Measurements from ENCODE around the gene ZNF260. TPM values are rescaled to one million over a fixed set of nuclear protein-coding genes. Genes with fewer than 3 reads are reported as not detected.
"Not testable (repeated sequence)": the region's sequence is repeated elsewhere in the genome, so short reads cannot be mapped to it uniquely, and the experiment has no call there.

ZNF260 gene
- total RNA-seq, 3 donors from 2014 or later, result 9.1 to 35.6 (median 22.0) TPM

GRCh38 chr19:36514012-36514612 is 14.0 kb downstream of the ZNF260 start:
- H3K9me3 ChIP-seq, result peaks cover 91 to 100% of the 10 kb centered on the region in 2 donors

GRCh38 chr19:36508325-36508724 is 19.7 kb downstream of the ZNF260 start:
- H3K36me3 ChIP-seq, result no peaks in the 10 kb centered on the region
- H3K4me3 ChIP-seq, result no peak overlapping the region
- TF ChIP-seq CTCF (IDR thresholded peaks at IDR 0.05) (no peak), POLR2A (IDR thresholded peaks at IDR 0.05) (no peak), POLR2AphosphoS5 (IDR thresholded peaks at IDR 0.05) (no peak)
- no peak for DNase-seq (ENCODE audit: low spot score in 2 of 2)
- peaks cover 87 to 96% of the 10 kb centered on the region in 2 donors for H3K9me3 ChIP-seq
- H3K27ac ChIP-seq, result no peak overlapping the region
- no peaks in the 10 kb centered on the region for H3K4me1 ChIP-seq
- H3K27me3 ChIP-seq, result no peaks in the 10 kb centered on the region
- intact Hi-C loops (cut with DNase I; ENCODE audit: low total_unique reads), result no loop called here

More at GRCh38 chr19:36514012-36514612, 14.0 kb downstream of the ZNF260 start:
- no peak overlapping the region for H3K4me3 ChIP-seq
- TF ChIP-seq POLR2A (IDR thresholded peaks at IDR 0.05) (no peak), CTCF (IDR thresholded peaks at IDR 0.05) (no peak), POLR2AphosphoS5 (IDR thresholded peaks at IDR 0.05) (no peak)
- intact Hi-C loops (cut with DNase I; ENCODE audit: low total_unique reads), result no loop called here
- H3K36me3 ChIP-seq, result peaks cover 38% of the 10 kb centered on the region
- H3K4me1 ChIP-seq, result no peaks in the 10 kb centered on the region
- DNase-seq (ENCODE audit: low spot score in 2 of 2), result no peak
- H3K27me3 ChIP-seq, result no peaks in the 10 kb centered on the region
- H3K27ac ChIP-seq, result no peak overlapping the region

- H3K36me3 ChIP-seq, result no peaks in the 10 kb centered on the region
- H3K9me3 ChIP-seq, result peaks cover 86 to 97% of the 10 kb centered on the region in 2 donors
- H3K27ac ChIP-seq, result no peak overlapping the region
- no peak overlapping the region for H3K4me3 ChIP-seq
- H3K4me1 ChIP-seq, result no peaks in the 10 kb centered on the region
- DNase-seq (ENCODE audit: low spot score in 2 of 2), result no peak
- H3K27me3 ChIP-seq, result no peaks in the 10 kb centered on the region
- intact Hi-C loops (cut with DNase I; ENCODE audit: low total_unique reads), result no loop called here
- TF ChIP-seq CTCF (IDR thresholded peaks at IDR 0.05) (no peak), POLR2AphosphoS5 (IDR thresholded peaks at IDR 0.05) (no peak), POLR2A (IDR thresholded peaks at IDR 0.05) (no peak)
Measured at GRCh38 chr19:36501973-36502372, 26.1 kb downstream of the ZNF260 start.

- Histone ChIP-seq H3K4me3 (no peak overlapping the region), H3K36me3 (no peaks in the 10 kb centered on the region), H3K27me3 (no peaks in the 10 kb centered on the region), H3K27ac (no peak overlapping the region), H3K9me3 (peaks cover 51 to 52% of the 10 kb centered on the region in 2 donors), H3K4me1 (no peaks in the 10 kb centered on the region)
- intact Hi-C loops (cut with DNase I; ENCODE audit: low total_unique reads), result no loop called here
- no peak for DNase-seq (ENCODE audit: low spot score in 2 of 2)
- TF ChIP-seq POLR2AphosphoS5 (IDR thresholded peaks at IDR 0.05) (no peak), POLR2A (IDR thresholded peaks at IDR 0.05) (no peak), CTCF (IDR thresholded peaks at IDR 0.05) (no peak)
Measured at GRCh38 chr19:36497001-36497400, 31.1 kb downstream of the ZNF260 start.

GRCh38 chr19:36492689-36493453 is 35.2 kb downstream of the ZNF260 start:
- DNase-seq (ENCODE audit: low spot score in 2 of 2); H3K27me3 ChIP-seq; H3K4me3 ChIP-seq; H3K4me1 ChIP-seq; H3K36me3 ChIP-seq; H3K27ac ChIP-seq; intact Hi-C loops (cut with DNase I; ENCODE audit: low total_unique reads): not testable (repeated sequence)
- TF ChIP-seq CTCF (IDR thresholded peaks at IDR 0.05), result peak in 1 of 3 donors; percentile 29
- peaks cover 11 to 18% of the 10 kb centered on the region in 2 donors for H3K9me3 ChIP-seq

- H3K27ac ChIP-seq; H3K4me3 ChIP-seq; H3K4me1 ChIP-seq; H3K27me3 ChIP-seq; H3K9me3 ChIP-seq; intact Hi-C loops (cut with DNase I; ENCODE audit: low total_unique reads); H3K36me3 ChIP-seq; DNase-seq (ENCODE audit: low spot score in 2 of 2): not testable (repeated sequence)
Measured at GRCh38 chr19:36490846-36491245, 37.2 kb downstream of the ZNF260 start.
